Smooth muscle cell of the brain vasculature (primary cell): Measurements from ENCODE around the gene KANSL1.

ENCODE experiments used
- DNase-seq: peaks from one replicate; pipeline ENCODE4 v3.0.0-alpha.2; 2012; ENCODE audit warnings: low read depth, low spot score

KANSL1 gene

DNA sequence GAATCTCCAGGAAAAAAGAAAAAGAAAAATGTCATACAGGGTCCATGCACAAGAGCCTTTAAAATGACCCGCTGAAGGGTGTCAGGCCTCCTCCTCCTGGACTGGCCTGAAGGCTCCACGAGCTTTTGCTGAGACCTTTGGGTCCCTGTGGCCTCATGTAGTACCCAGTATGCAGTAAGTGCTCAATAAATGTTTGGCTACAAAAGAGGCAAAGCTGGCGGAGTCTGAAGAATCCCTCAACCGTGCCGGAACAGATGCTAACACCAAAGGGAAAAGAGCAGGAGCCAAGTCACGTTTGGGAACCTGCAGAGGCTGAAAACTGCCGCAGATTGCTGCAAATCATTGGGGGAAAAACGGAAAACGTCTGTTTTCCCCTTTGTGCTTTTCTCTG lies 193.3 kb downstream of the KANSL1 start:
- DNase-seq, result no peak

DNA sequence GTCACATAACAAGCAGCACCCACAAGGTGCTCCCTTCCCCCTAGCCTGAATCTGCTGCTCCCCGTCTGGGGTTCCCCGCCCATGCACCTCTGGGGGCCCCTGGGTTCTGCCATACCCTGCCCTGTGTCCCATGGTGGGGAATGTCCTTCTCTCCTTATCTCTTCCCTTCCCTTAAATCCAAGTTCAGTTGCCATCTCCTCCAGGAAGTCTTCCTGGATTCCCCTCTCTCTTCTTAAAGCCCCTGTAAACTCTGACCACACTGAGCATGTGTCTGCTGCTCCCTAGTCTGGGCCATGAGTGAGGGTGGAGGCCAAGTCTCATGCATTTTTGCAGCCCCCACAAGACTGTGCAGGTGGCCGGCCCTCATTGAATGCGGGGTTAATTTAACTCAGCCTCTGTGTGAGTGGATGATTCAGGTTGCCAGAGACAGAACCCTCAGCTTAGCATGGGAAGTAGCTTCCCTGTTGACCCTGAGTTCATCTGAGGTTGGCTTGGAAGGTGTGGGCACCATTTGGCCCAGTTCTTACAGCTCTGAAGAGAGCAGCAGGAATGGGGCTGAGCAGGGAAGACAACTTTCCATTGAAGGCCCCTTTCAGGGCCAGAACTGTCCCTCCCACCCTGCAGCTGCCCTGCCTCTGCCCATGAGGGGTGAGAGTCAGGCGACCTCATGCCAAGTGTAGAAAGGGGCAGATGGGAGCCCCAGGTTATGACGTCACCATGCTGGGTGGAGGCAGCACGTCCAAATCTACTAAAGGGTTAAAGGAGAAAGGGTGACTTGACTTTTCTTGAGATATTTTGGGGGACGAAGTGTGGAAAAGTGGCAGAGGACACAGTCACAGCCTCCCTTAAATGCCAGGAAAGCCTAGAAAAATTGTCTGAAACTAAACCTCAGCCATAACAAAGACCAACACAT lies 194.0 kb downstream of the KANSL1 start, which contains the start of gene STH:
Gene STH (plus strand): TSS at position 264 of the 913 bp plus-strand sequence. CDS start 30 bp downstream, at position 294.
- no peak for DNase-seq

DNA sequence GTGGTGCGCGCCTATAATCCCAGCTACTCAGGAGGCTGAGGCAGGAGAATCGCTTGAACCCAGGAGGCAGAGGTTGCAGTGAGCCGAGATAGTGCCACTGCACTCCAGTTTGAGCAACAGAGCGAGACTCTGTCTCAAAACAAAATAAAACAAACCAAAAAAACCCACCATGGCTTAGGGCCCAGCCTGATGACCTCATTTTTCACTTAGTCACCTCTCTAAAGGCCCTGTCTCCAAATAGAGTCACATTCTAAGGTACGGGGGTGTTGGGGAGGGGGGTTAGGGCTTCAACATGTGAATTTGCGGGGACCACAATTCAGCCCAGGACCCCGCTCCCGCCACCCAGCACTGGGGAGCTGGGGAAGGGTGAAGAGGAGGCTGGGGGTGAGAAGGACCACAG lies 195.6 kb downstream of the KANSL1 start:
- DNase-seq, result no peak

DNA sequence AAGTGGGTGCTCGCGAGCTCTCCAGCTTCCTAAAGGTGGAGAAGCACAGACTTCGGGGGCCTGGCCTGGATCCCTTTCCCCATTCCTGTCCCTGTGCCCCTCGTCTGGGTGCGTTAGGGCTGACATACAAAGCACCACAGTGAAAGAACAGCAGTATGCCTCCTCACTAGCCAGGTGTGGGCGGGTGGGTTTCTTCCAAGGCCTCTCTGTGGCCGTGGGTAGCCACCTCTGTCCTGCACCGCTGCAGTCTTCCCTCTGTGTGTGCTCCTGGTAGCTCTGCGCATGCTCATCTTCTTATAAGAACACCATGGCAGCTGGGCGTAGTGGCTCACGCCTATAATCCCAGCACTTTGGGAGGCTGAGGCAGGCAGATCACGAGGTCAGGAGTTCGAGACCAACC lies 196.1 kb downstream of the KANSL1 start:
- DNase-seq, result no peak

DNA sequence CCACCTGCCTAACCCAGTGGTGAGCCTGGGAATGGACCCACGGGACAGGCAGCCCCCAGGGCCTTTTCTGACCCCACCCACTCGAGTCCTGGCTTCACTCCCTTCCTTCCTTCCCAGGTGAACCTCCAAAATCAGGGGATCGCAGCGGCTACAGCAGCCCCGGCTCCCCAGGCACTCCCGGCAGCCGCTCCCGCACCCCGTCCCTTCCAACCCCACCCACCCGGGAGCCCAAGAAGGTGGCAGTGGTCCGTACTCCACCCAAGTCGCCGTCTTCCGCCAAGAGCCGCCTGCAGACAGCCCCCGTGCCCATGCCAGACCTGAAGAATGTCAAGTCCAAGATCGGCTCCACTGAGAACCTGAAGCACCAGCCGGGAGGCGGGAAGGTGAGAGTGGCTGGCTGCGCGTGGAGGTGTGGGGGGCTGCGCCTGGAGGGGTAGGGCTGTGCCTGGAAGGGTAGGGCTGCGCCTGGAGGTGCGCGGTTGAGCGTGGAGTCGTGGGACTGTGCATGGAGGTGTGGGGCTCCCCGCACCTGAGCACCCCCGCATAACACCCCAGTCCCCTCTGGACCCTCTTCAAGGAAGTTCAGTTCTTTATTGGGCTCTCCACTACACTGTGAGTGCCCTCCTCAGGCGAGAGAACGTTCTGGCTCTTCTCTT lies 196.8 kb downstream of the KANSL1 start:
- DNase-seq, result no peak

DNA sequence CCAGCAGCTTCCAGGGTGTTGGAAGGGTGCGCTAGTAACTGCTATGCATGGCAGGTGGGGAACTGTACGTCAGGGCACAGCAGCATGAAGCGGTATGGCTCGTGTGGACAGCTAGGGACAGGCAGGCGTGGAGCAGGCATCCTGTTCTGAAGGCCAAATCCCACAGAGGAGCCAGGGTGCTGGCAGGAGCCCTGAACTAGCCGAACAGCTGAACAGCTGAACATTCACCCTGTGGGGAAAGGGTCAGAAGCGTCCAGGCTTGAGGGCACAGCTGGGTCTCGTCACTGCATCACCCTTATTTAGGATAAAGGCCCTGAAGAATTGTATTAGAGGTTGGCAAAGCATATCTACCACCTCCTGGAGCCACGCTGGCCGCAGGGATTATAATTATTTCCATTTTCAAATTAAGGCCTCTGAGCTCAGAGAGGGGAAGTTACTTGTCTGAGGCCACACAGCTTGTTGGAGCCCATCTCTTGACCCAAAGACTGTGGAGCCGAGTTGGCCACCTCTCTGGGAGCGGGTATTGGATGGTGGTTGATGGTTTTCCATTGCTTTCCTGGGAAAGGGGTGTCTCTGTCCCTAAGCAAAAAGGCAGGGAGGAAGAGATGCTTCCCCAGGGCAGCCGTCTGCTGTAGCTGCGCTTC lies 197.5 kb downstream of the KANSL1 start:
- DNase-seq, result no peak

DNA sequence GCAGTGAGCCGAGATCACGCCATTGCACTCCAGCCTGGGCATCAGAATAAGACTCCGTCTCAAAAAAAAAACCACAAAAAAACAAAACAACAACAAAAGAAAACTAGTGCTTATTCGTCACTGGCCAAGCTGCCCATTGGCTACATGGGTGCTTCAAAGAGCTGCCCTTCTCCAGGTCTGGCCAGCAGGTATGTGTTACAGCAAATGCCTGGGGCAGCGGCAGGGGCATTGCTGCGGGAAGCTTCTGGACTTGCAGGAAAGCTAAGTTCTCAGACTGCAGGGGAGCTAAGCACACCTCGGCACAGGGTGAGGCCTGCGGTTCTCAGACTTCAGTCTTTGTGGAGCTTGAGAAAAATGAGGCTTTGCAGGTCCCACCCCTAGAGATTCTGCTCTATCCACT lies 198.2 kb downstream of the KANSL1 start:
- no peak for DNase-seq

DNA sequence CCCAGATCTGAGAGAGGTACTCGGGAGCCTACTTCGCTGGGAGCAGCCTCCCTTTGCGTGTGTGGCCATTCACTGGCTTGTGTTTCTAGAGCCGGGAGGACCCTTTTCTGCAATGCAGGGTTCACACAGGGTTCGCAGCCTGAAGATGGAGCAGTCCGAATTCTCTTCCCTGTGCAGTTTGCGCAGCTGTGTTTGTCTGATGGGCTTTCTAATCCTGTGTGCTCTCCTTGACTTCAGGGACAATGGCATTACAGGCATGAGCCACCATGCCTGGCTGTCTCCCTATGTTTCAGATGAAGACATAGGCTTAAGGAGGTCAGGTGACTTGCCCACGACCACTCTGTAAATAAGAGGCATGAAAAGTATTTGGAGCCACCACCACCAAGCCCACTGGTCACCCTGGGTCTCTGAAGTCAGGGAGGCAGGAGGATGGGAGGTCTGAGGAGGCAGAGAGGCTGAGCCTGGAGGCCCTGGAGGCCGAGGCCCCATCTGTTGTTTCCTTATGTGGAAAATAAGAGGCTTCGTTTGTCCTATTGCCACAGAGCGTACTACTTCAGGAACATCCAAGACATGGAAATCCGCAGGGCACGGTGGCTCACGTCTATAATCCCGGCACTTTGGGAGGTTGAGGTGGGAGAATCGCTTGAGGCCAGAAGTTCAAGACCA lies 199.1 kb downstream of the KANSL1 start:
- DNase-seq, result no peak

DNA sequence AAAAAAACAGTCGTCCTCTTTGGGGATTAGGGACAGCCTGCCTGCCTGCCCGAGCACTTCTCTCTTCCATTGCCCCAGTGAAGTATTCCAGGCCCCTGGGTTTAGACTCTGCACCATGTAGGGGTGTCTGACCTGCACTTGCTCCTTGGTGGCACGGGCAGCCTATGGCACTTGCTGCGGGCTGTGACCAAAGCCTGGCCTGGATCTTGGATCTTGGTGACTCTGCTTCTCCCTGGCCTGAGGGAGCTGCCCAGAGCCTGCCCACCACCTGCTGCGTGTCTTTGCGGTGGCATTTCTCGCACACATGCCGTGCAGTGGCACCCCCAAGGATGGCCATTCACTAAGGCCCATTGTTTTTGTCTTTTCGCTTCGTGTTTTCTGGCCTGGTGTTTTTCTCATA lies 200.3 kb downstream of the KANSL1 start:
- no peak for DNase-seq

DNA sequence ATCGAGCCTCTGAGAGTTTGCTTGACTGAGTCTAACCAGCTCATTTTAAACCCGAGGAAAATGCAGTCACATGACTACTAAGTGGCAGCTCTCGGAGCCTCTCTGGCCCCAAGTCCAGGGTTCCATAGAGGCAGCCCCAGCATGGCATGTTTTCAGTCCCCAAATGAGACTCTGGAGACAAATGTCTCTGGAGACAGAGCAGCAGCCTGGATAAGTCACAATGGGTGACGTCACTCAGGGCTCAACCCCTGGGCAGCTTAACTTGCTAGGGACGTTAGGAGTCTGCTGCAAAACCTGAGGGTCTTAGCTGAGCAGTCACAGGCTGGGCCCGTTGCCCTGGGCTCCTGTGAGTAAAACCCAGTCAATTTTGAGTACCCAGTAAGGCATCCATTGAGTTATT lies 201.1 kb downstream of the KANSL1 start:
- DNase-seq, result no peak

DNA sequence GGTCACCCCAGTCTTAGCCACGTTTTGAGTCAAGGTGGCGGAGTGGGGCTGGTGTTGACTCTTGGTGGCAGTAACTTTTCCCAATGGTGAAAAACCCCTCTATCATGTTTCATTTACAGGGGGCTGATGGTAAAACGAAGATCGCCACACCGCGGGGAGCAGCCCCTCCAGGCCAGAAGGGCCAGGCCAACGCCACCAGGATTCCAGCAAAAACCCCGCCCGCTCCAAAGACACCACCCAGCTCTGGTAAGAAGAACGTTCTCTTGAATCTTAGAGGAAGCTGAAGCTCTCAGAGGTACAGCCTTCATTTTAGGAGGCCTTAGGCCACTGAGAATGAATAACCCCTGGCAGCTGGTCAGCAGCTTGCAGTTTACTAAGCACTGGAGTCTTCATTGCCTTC lies 201.9 kb downstream of the KANSL1 start:
- DNase-seq, result no peak

DNA sequence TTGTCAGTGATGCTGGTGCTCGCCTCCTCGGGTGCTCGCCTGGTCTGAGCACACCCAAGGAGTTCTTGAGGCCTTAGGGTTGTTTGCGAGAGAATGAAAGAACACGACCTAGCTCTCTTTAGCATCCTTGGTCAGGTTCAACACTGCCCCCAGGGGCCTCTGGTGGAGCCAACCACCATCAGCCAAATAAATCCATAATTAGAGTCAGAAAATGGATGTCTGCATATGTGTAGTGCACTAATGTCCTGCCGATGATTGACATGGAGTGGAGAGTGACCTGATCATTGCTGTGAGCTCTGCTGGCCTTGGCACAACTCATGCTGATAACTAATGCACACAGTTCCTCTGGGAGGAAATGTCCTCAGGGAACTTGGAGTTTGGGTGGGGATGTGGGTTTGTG lies 202.3 kb downstream of the KANSL1 start:
- DNase-seq, result no peak

DNA sequence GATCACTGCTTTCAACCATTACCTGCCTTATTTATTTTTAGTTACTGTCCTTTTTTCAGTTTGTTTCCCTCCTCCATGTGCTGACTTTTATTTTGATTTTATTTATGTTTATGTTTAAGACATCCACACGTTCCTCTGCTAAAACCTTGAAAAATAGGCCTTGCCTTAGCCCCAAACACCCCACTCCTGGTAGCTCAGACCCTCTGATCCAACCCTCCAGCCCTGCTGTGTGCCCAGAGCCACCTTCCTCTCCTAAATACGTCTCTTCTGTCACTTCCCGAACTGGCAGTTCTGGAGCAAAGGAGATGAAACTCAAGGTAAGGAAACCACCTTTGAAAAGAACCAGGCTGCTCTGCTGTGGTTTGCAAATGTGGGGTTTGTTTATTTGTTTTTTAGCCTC lies 203.5 kb downstream of the KANSL1 start:
- DNase-seq, result no peak

DNA sequence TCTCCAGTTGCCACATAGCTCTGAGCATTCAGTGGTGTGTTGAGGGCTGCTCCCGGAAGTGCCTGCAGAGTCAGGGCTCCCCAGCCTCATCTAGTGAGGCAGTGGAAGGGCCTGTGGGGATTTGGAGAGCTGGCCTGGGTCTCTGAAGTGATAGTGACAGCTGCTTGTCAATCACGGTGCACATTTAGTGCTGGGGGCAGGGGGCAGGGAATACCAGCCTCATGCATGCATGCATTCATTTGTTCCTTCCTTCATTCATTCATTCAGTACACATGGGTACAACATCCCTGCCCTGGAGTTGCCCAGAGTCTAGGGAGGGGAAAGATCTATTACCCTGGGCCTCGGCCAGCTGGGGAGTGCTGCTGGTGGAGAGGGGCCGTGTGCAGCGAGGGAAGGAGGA lies 205.5 kb downstream of the KANSL1 start:
- no peak for DNase-seq

DNA sequence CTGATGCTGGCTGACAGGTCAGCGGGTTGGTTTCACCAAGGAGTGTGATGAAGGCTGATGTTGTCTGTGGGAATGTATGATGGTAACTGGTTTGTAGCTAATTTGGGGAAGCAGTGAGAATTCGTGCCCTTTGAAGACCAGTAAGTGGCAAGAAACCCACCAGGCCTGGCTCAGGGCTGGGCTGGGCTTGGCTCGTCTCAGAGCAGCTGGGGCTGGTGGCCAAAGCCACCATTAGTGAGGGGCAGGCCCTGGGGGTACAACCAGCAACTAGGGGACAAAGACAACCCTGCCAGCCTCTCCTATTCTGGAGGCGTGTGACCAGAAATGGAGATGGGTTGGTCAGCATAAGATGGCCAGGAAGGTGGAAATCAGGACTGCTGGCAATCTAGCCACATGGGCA lies 207.2 kb downstream of the KANSL1 start:
- no peak for DNase-seq

DNA sequence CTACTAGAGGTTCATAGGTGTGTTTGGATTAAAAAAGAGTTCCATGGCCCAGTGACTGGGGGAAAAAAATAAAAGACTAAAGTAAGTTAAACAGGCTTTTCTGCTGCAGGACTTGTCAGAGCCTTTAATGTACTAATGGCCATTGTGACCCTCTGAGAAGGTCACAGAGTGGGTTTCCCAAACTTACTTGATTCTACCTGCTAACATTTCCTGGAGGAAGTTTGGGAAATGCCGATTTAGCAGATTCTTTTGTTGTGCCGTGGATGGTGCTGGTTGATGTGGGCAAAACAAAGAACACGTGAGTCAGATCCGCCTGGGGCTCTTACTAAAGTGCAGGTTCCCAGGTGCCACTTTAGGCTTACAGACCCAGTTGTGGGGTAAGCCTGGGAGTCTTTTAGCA lies 207.8 kb downstream of the KANSL1 start:
- DNase-seq, result no peak

DNA sequence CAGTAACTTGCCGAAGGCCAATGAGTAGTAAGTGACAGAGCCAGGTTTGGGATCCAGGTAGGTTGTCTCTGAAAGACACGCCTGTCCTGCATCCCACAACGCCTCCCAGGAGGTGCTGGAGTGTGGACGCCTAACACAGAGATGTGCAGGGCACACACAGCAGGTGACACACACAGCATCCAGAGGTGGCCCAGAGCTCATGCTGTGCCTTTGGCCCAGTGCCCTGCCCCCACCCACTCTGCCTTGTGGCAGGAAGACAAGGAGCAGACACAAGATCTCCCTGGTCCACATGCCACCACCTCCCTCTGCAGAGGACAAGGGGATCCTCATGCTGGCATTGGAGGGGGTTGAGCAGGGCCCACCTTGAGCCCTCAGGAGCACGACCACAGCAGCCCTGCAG lies 208.9 kb downstream of the KANSL1 start:
- DNase-seq, result no peak

DNA sequence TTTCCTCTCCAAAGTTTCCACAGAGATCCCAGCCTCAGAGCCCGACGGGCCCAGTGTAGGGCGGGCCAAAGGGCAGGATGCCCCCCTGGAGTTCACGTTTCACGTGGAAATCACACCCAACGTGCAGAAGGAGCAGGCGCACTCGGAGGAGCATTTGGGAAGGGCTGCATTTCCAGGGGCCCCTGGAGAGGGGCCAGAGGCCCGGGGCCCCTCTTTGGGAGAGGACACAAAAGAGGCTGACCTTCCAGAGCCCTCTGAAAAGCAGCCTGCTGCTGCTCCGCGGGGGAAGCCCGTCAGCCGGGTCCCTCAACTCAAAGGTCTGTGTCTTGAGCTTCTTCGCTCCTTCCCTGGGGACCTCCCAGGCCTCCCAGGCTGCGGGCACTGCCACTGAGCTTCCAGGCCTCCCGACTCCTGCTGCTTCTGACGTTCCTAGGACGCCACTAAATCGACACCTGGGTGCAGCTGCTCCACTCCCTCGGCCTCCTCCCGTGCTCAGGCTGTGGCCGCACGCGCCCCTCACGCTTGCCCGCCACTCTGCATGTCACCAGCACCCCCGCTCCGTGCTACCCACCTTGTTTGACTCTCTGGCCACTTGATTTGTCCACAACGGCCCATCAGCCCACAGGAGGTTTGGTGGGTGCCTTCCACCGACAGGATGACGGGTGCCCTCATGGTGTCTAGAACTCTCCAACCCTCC lies 209.5 kb downstream of the KANSL1 start:
- DNase-seq, result no peak

DNA sequence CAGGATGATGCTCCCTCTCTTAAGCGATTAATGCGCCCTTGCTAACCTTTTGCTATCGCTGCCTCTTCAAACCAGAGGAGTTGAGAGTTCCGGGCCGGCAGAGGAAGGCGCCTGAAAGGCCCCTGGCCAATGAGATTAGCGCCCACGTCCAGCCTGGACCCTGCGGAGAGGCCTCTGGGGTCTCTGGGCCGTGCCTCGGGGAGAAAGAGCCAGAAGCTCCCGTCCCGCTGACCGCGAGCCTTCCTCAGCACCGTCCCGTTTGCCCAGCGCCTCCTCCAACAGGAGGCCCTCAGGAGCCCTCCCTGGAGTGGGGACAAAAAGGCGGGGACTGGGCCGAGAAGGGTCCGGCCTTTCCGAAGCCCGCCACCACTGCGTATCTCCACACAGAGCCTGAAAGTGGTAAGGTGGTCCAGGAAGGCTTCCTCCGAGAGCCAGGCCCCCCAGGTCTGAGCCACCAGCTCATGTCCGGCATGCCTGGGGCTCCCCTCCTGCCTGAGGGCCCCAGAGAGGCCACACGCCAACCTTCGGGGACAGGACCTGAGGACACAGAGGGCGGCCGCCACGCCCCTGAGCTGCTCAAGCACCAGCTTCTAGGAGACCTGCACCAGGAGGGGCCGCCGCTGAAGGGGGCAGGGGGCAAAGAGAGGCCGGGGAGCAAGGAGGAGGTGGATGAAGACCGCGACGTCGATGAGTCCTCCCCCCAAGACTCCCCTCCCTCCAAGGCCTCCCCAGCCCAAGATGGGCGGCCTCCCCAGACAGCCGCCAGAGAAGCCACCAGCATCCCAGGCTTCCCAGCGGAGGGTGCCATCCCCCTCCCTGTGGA lies 210.2 kb downstream of the KANSL1 start:
- no peak for DNase-seq

DNA sequence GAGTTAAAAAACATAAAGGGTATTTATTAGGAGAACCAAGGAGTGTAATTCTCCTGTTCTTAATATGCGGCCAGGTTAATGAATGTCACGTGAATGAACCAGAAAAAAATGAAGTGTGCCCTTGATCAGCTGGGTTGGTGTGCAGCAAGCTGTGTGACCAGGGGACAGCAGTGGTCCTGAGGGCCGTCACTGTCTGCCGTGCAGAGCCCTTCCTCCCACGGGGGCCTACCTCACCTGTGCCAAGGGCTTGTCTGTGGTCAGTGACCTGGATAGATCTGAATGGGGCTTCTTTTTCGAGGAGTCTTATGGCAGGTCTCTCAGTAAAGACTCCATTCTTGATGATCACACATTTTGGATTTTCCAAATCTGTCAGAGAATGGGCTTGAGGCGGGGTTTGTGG lies 211.9 kb downstream of the KANSL1 start:
- no peak for DNase-seq

DNA sequence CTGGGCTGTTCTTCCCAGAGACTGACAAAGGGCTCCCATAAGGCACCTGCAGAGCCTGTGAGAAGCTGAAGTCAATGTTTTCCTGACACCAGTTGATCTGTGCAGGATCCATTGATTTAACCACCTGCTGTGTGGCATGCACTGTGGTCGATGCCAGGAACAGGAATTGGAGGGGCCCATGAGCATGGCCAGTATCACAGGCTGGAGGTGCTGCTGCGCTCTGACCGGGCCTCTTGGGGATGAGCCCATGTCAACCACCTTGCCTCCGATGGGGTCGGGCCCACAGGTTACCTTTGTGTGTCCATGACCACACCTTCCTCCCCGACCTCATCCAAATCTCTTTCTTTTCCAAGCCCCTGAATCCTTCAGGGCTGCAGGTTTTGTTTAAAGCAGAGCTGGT lies 212.4 kb downstream of the KANSL1 start:
- no peak for DNase-seq
